A673 (cell line): ENCODE results near the gene PRKAG2. TPM values are rescaled to one million over a fixed set of nuclear protein-coding genes. Genes with fewer than 3 reads are reported as not detected.
"Not testable (repeated sequence)": the region's sequence is repeated elsewhere in the genome, so short reads cannot be mapped to it uniquely, and the experiment has no call there.

Experiments
- BruUV-seq: library from RNA; stranded (reverse); fragments of 400-500 nt; replicated peaks from 2 replicates; lab custom pipeline; 2021; lab: Mats Ljungman, UMichigan
- CTCF ChIA-PET: fragments of 300-600 bp; sonication (Branson Sonifier 250); formaldehyde crosslinking; loops from one replicate; lab custom pipeline; 2022; ENCODE audit warnings: antibody characterized with exemption; lab: Charles Lee
- POLR2A ChIA-PET: fragments of 300-600 bp; sonication (Branson Sonifier 250); formaldehyde crosslinking; loops from one replicate; lab custom pipeline; 2022; ENCODE audit warnings: antibody characterized with exemption; ENCODE audit not compliant: low non-redundant PET; lab: Charles Lee
- DNase-seq: peaks from one replicate; pipeline ENCODE4 v3.0.0-alpha.2; 2015; ENCODE audit warnings: low spot score
- H3K27ac ChIP-seq: fragments of 200-600 bp; sonication (generic); 2 replicates; pipeline ENCODE4 v1.5.1; 2016; ENCODE audit warnings: mixed run types, low read depth, mild to moderate bottlenecking, mixed read lengths, antibody characterized with exemption, low read length; ENCODE audit not compliant: poor library complexity, severe bottlenecking
- H3K27me3 ChIP-seq: fragments of 200-600 bp; sonication (generic); replicated peaks from 2 replicates; pipeline ENCODE4 v1.6.1; 2017; ENCODE audit warnings: mixed run types, low read depth, mild to moderate bottlenecking, mixed read lengths, antibody characterized with exemption, low read length; ENCODE audit not compliant: insufficient read depth, poor library complexity
- H3K36me3 ChIP-seq: fragments of 200-600 bp; sonication (generic); 2 replicates; pipeline ENCODE4 v1.6.1; 2016; ENCODE audit warnings: mixed run types, mild to moderate bottlenecking, mixed read lengths, antibody characterized with exemption, low read length; ENCODE audit not compliant: insufficient read depth, poor library complexity, severe bottlenecking
- H3K4me1 ChIP-seq: fragments of 200-600 bp; sonication (generic); 2 replicates; pipeline ENCODE4 v1.6.1; 2017; ENCODE audit warnings: mixed run types, mild to moderate bottlenecking, mixed read lengths, antibody characterized with exemption, low read length; ENCODE audit not compliant: insufficient read depth, poor library complexity, severe bottlenecking
- H3K4me3 ChIP-seq: fragments of 200-600 bp; sonication (generic); 2 replicates; pipeline ENCODE4 v1.5.1; 2016; ENCODE audit warnings: low read depth, mixed run types, mild to moderate bottlenecking, mixed read lengths, low read length; ENCODE audit not compliant: poor library complexity, severe bottlenecking
- H3K9me3 ChIP-seq: fragments of 200-600 bp; sonication (generic); 2 replicates; pipeline ENCODE4 v1.6.1; 2016; ENCODE audit warnings: mixed run types, low read depth, mild to moderate bottlenecking, mixed read lengths, antibody characterized with exemption, low read length; ENCODE audit not compliant: poor library complexity, severe bottlenecking
- EZH2 ChIP-seq: fragments of 200-600 bp; sonication (generic); IDR thresholded peaks from 2 replicates; pipeline ENCODE4 v1.6.1; 2017; ENCODE audit warnings: borderline replicate concordance, low read depth, mild to moderate bottlenecking, mixed read lengths, antibody characterized with exemption, low read length; ENCODE audit not compliant: poor library complexity, severe bottlenecking
- intact Hi-C: fragments of 100-400 bp; cut with micrococcal nuclease; formaldehyde crosslinking; loops from one replicate; pipeline ENCODE4 v1.10.0; 2022; ENCODE audit not compliant: unreplicated experiment
- total RNA-seq: library from RNA; stranded (reverse); gene quantifications from 2 replicates; pipeline ENCODE4 v1.2.3, GENCODE V29; 2021
- TF ChIP-seq, protein P1 (sequence below): fragments of 300-800, 200-600 bp; sonication (generic); conservative IDR thresholded peaks from 2 replicates; pipeline ENCODE4 v1.5.1; 2017; ENCODE audit warnings: low read depth, mild to moderate bottlenecking, antibody characterized with exemption, low read length, moderate library complexity, mixed read lengths

Gene PRKAG2
- total RNA-seq, 1 experiment from 2014 or later = 11.6 TPM

DNA sequence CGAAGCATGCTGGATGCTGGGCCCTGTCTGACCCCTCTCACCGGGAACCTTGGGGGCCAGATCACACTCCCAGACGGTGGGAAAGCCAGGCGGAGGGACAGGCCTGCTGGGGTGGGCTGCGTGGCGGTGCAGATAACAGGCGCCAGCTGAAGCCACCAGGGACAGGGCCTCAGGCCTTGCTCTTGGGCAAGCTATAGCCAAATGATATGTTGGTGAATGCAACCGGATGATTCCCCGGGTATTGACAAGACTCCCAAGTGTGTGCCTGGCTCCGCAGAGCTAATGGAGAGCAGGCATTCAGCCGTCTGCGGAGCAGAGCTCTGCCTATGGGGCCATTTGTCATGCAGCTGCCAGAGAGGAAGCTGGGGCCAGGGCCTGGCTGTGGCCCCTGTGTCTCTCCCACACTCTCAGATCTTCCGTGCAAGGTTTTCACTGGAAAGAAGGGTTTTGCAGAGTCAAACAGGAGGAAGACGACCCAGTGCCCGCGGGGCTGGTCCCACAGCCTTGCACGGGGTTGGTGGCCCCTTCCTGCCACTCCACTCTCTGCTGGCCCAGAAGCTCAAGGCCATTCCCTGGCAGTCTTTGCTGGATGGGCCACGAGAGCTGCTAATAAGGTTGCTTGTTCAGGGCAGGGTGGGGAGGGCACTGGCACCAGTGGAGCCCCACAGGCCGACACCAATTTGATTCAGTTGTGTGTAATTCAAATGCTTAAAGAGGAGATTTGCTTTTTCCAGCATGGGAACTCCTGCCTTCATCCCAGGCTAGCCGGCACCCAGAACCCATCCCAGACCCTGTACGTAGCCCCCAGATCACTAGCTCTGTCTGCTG lies 91.8 kb downstream of the PRKAG2 start:
- BruUV-seq = no TSS peak
- ChIA-PET CTCF (no interaction called here), POLR2A (no interaction called here)
- no peaks in the 10 kb centered on the region for H3K9me3 ChIP-seq
- intact Hi-C loops = loop anchor here (5.0 kb wide), 1 partner anchor 92 kb away; the partner anchor contains the start of gene PRKAG2
- TF ChIP-seq, protein P1, sequence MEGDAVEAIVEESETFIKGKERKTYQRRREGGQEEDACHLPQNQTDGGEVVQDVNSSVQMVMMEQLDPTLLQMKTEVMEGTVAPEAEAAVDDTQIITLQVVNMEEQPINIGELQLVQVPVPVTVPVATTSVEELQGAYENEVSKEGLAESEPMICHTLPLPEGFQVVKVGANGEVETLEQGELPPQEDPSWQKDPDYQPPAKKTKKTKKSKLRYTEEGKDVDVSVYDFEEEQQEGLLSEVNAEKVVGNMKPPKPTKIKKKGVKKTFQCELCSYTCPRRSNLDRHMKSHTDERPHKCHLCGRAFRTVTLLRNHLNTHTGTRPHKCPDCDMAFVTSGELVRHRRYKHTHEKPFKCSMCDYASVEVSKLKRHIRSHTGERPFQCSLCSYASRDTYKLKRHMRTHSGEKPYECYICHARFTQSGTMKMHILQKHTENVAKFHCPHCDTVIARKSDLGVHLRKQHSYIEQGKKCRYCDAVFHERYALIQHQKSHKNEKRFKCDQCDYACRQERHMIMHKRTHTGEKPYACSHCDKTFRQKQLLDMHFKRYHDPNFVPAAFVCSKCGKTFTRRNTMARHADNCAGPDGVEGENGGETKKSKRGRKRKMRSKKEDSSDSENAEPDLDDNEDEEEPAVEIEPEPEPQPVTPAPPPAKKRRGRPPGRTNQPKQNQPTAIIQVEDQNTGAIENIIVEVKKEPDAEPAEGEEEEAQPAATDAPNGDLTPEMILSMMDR = no peak
- no peak for TF ChIP-seq EZH2
- no peak overlapping the region for H3K27ac ChIP-seq
- no peaks in the 10 kb centered on the region for H3K27me3 ChIP-seq
- no peaks in the 10 kb centered on the region for H3K36me3 ChIP-seq
- H3K4me3 ChIP-seq = no peak overlapping the region
- DNase-seq = no peak
- H3K4me1 ChIP-seq = peaks cover 8% of the 10 kb centered on the region

GRCh38 chr7:151783958-151784575 lies 92.8 kb downstream of the PRKAG2 start:
- no peak for TF ChIP-seq EZH2
- TF ChIP-seq, protein P1 = no peak
- no TSS peak for BruUV-seq
- POLR2A ChIA-PET = no interaction called here

DNA sequence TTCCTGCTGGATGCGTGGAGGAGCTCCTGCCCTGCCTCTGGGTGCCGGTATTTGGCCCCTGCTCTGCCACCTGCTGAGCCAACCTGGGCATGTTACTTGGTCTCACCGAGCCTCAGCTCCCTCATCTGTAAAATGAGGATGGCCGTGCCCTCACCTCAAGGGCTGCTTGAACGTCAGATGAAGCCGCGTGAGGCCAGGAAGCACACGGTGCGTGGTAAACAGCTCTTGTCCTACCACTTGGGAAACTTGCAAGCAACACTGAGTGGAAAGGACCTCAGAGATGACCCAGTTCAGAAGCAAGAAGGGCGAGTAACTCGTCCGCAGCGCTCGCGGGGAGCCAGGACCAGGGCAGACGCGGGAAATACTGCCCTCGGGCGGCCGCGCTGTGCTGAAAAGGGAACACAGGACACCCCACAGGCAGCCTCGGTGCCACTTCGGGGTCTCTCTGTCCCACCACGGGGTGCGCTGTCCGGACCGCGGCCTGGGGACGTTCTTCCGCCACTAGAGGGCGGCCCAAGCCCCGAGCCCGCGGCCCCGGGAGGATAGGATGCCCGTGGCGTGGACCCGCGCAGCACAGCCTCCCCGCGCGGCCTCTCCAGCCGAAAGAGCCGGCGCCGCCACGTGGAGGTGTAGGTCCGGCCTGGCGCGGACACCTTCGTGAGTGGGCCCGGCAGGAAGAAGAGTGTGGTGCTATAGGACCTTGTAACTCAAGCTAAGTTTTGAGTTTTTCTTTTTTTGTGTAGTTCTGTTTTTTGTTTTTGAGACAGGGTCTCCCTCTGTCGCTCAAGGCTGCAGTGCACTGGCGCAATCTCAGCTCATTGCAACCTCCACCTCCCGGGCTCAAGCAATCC lies 94.1 kb downstream of the PRKAG2 start:
- ChIA-PET POLR2A (interaction anchor here (0.7 kb wide), 2 partner anchors 60 to 149 kb away, joined by 3 read pairs; no protein-coding TSS in a partner anchor), CTCF (interaction anchor here (0.6 to 1.0 kb wide), 5 partner anchors 9 to 555 kb away, joined by 3 read pairs; no protein-coding TSS in a partner anchor)
- no peaks in the 10 kb centered on the region for H3K27me3 ChIP-seq
- TF ChIP-seq, protein P1 = peak; percentile 95
- TF ChIP-seq EZH2 = no peak
- intact Hi-C loops = loop anchor here (2.0 to 5.0 kb wide), 3 partner anchors 94 to 364 kb away; partner anchors contain the start of gene PRKAG2
- H3K27ac ChIP-seq = peak overlapping the region; percentile 43
- H3K9me3 ChIP-seq = no peaks in the 10 kb centered on the region
- TSS peak; percentile 69 for BruUV-seq
- peak overlapping the region; percentile 36 for H3K4me3 ChIP-seq
- H3K36me3 ChIP-seq = no peaks in the 10 kb centered on the region
- peaks cover 8% of the 10 kb centered on the region for H3K4me1 ChIP-seq
- peak; percentile 80 for DNase-seq

More at GRCh38 chr7:151783958-151784575, 92.8 kb downstream of the PRKAG2 start:
- H3K27me3 ChIP-seq = no peaks in the 10 kb centered on the region
- H3K4me3 ChIP-seq = no peak overlapping the region
- H3K4me1 ChIP-seq = peaks cover 8% of the 10 kb centered on the region
- H3K9me3 ChIP-seq = no peaks in the 10 kb centered on the region
- CTCF ChIA-PET = no interaction called here
- H3K27ac ChIP-seq = no peak overlapping the region
- H3K36me3 ChIP-seq = no peaks in the 10 kb centered on the region
- no peak for DNase-seq
- intact Hi-C loops = loop anchor here (2.0 to 5.0 kb wide), 3 partner anchors 93 to 363 kb away; partner anchors contain the start of gene PRKAG2

GRCh38 chr7:151782256-151782597 lies 94.7 kb downstream of the PRKAG2 start:
- H3K9me3 ChIP-seq, H3K27me3 ChIP-seq, H3K36me3 ChIP-seq, H3K4me1 ChIP-seq, BruUV-seq, H3K4me3 ChIP-seq: not testable (repeated sequence)
- peak overlapping the region; percentile 43 for H3K27ac ChIP-seq
- ChIA-PET CTCF (interaction anchor here (0.6 to 0.8 kb wide), 4 partner anchors 9 to 555 kb away, joined by 3 read pairs; no protein-coding TSS in a partner anchor), POLR2A (interaction anchor here (0.7 kb wide), 1 partner anchor 61 kb away, joined by 3 read pairs; no protein-coding TSS in a partner anchor)
- intact Hi-C loops = loop anchor here (2.0 to 5.0 kb wide), 3 partner anchors 95 to 365 kb away; partner anchors contain the start of gene PRKAG2
- peak; percentile 65 for DNase-seq
